CD14-positive monocyte (primary cell): ENCODE measurements around the gene NXT1. TPM values are rescaled to one million over a fixed set of nuclear protein-coding genes. Genes with fewer than 3 reads are reported as not detected.

Experiments
- DNase-seq, 3 donors: peaks; one replicate each; pipeline ENCODE4 v3.0.0-alpha.2; 2011 to 2022
- H2AFZ ChIP-seq: 2 replicates; pipeline ENCODE4 v1.6.0; 2012; ENCODE audit warnings: mild to moderate bottlenecking, low read depth, low read length, inconsistent platforms; ENCODE audit not compliant: insufficient read depth, poor library complexity, severe bottlenecking
- H3K27ac ChIP-seq, 2 donors: 1 replicate in 1 of 2; 2 replicates in 1 of 2; pipeline ENCODE4 v1.5.1; 2012 to 2013; ENCODE audit warnings: low read length in 2 of 2, control low read depth in 1 of 2, inconsistent platforms in 1 of 2, low read depth in 1 of 2, mild to moderate bottlenecking in 1 of 2
- H3K27me3 ChIP-seq, 2 donors: one replicate each; pipeline versions ENCODE4 v1.6.0 to v1.6.1; 2011 to 2013; ENCODE audit warnings: low read length in 2 of 2; ENCODE audit not compliant: control insufficient read depth in 2 of 2, insufficient read depth in 2 of 2
- H3K36me3 ChIP-seq, 2 donors: replicated peaks in 1 of 2; 1 replicate in 1 of 2; 2 replicates in 1 of 2; pipeline versions ENCODE4 v1.5.1 to v1.6.1; 2012 to 2013; ENCODE audit warnings: low read length in 2 of 2, control low read depth in 1 of 2, inconsistent platforms in 1 of 2, mild to moderate bottlenecking in 1 of 2; ENCODE audit not compliant: insufficient read depth in 2 of 2, control insufficient read depth in 1 of 2
- H3K4me1 ChIP-seq, 2 donors: 1 replicate in 1 of 2; 2 replicates in 1 of 2; pipeline versions ENCODE4 v1.5.1 to v1.6.1; 2012 to 2013; ENCODE audit warnings: low read length in 2 of 2, control low read depth in 1 of 2, inconsistent platforms in 1 of 2, mild to moderate bottlenecking in 1 of 2, moderate library complexity in 1 of 2; ENCODE audit not compliant: insufficient read depth in 2 of 2, control insufficient read depth in 1 of 2
- H3K4me2 ChIP-seq: replicated peaks from 2 replicates; pipeline ENCODE3; 2012; ENCODE audit warnings: low read length, moderate library complexity, mild to moderate bottlenecking; ENCODE audit not compliant: poor library complexity, severe bottlenecking; ENCODE audit errors: extremely low read depth
- H3K4me3 ChIP-seq, 3 experiments: fragments of 200-600 bp in 1 of 3; sonication (generic) in 1 of 3; replicated peaks in 1 of 3; 1 replicate in 2 of 3; 2 replicates in 1 of 3; pipeline ENCODE4 v1.5.1; 2011 to 2013; ENCODE audit warnings: low read length in 3 of 3, mild to moderate bottlenecking in 3 of 3, control low read depth in 2 of 3, low read depth in 2 of 3, inconsistent platforms in 1 of 3, moderate library complexity in 1 of 3
- H3K79me2 ChIP-seq: 2 replicates; pipeline ENCODE4 v1.6.0; 2012; ENCODE audit warnings: mild to moderate bottlenecking, control low read depth, inconsistent platforms, low read length, moderate library complexity; ENCODE audit not compliant: insufficient read depth
- H3K9ac ChIP-seq: 2 replicates; pipeline ENCODE4 v1.6.0; 2017; ENCODE audit warnings: low read length, mild to moderate bottlenecking; ENCODE audit not compliant: insufficient read depth, poor library complexity, severe bottlenecking
- H3K9me3 ChIP-seq, 2 donors: replicated peaks in 1 of 2; 1 replicate in 1 of 2; 2 replicates in 1 of 2; pipeline versions ENCODE4 v1.5.1 to v1.6.1; 2012 to 2013; ENCODE audit warnings: low read length in 2 of 2, control low read depth in 1 of 2; ENCODE audit not compliant: control insufficient read depth in 1 of 2, insufficient read depth in 1 of 2
- H4K20me1 ChIP-seq: 2 replicates; pipeline ENCODE4 v1.6.0; 2012; ENCODE audit warnings: mild to moderate bottlenecking, low read length, control low read depth, moderate library complexity; ENCODE audit not compliant: insufficient read depth
- H3K27ac Mint-ChIP-seq, 7 donors: one replicate each; pipeline ENCODE4 v1.8.0; 2020; ENCODE audit warnings: mild to moderate bottlenecking in 7 of 7, mixed read lengths in 7 of 7, moderate library complexity in 6 of 7, inconsistent platforms in 2 of 7
- H3K27me3 Mint-ChIP-seq, 3 donors: one replicate each; pipeline ENCODE4 v1.8.0; 2021 to 2022; ENCODE audit warnings: low read depth in 3 of 3, mild to moderate bottlenecking in 3 of 3, mixed read lengths in 3 of 3, moderate library complexity in 3 of 3, inconsistent platforms in 1 of 3
- H3K36me3 Mint-ChIP-seq, 2 donors: one replicate each; pipeline ENCODE4 v1.8.0; 2020; ENCODE audit warnings: mixed read lengths in 2 of 2, inconsistent platforms in 1 of 2, mild to moderate bottlenecking in 1 of 2
- H3K4me1 Mint-ChIP-seq: one replicate; pipeline ENCODE4 v1.8.0; 2020; ENCODE audit warnings: mild to moderate bottlenecking, mixed read lengths
- H3K4me3 Mint-ChIP-seq, 2 donors: one replicate each; pipeline ENCODE4 v1.8.0; 2020; ENCODE audit warnings: mild to moderate bottlenecking in 2 of 2, mixed read lengths in 2 of 2, moderate library complexity in 1 of 2
- H3K9me3 Mint-ChIP-seq, 7 donors: one replicate each; pipeline ENCODE4 v1.8.0; 2020 to 2022; ENCODE audit warnings: mixed read lengths in 7 of 7, mild to moderate bottlenecking in 6 of 7, moderate library complexity in 6 of 7, inconsistent platforms in 2 of 7
- CTCF ChIP-seq: fragments of 200-600 bp; IDR thresholded peaks from one replicate; pipeline ENCODE4 v1.8.0; 2022; ENCODE audit warnings: antibody characterized with exemption, mild to moderate bottlenecking
- WGBS: methylation state at CpG from one replicate; pipeline ENCODE4 v1.1.5; 2013; ENCODE audit warnings: missing lambda C conversion rate; ENCODE audit not compliant: insufficient coverage; 5-methylcytosine and 5-hydroxymethylcytosine counted together
- intact Hi-C, 2 donors: fragments of 100-400 bp; cut with micrococcal nuclease; formaldehyde crosslinking; loops; one replicate each; pipeline versions ENCODE4 v1.15.0 to v1.15.1; 2023
- polyA plus RNA-seq, 3 donors: library from polyadenylated mRNA; depleted of rRNA in 1 of 3; unstranded in 2 of 3; stranded (reverse) in 1 of 3; fragments of 300-500 nt in 2 of 3; fragments of >200 nt in 1 of 3; fragmentation: Illumina TruSeq in 2 of 3; gene quantifications; 1 replicate in 2 of 3; 2 replicates in 1 of 3; pipeline ENCODE4 v1.2.3, GENCODE V29; 2012 to 2021

NXT1 gene
- polyA plus RNA-seq, 3 donors = 37.8 to 140 (median 39.4) TPM

- no peaks in the 10 kb centered on the region for H3K9me3 ChIP-seq
- Mint-ChIP-seq H3K4me3 (no peak overlapping the region), H3K36me3 (no peaks in the 10 kb centered on the region), H3K27ac (no peak overlapping the region), H3K9me3 (peaks cover 0 to 2% (median 0%) of the 10 kb centered on the region in 7 donors), H3K27me3 (peaks cover 0 to 3% (median 0%) of the 10 kb centered on the region in 3 donors), H3K4me1 (peaks cover 9% of the 10 kb centered on the region)
- H4K20me1 ChIP-seq = no peaks in the 10 kb centered on the region
- no peak overlapping the region for H3K4me2 ChIP-seq
- H3K79me2 ChIP-seq = no peaks in the 10 kb centered on the region
- no peak overlapping the region for H2AFZ ChIP-seq
- WGBS = 33% methylated on average over 2 of the region's 5 CpGs
- H3K27me3 ChIP-seq = no peaks in the 10 kb centered on the region
- no peak overlapping the region for H3K4me3 ChIP-seq
- peaks cover 4 to 5% of the 10 kb centered on the region in 2 donors for H3K4me1 ChIP-seq
- intact Hi-C loops = loop anchor here (5.0 to 10.0 kb wide), 6 partner anchors 60 to 1007 kb away; no protein-coding TSS in a partner anchor
- no peaks in the 10 kb centered on the region for H3K36me3 ChIP-seq
- DNase-seq = no peak
- no peak overlapping the region for H3K27ac ChIP-seq
- no peak overlapping the region for H3K9ac ChIP-seq
- TF ChIP-seq CTCF = no peak
Measured at GRCh38 chr20:23344336-23344735, 6.3 kb upstream of the NXT1 start.

GRCh38 chr20:23346002-23346401, 4.6 kb upstream of the NXT1 start:
- Mint-ChIP-seq H3K36me3 (no peaks in the 10 kb centered on the region), H3K4me3 (no peak overlapping the region), H3K9me3 (peaks cover 0 to 2% (median 0%) of the 10 kb centered on the region in 7 donors), H3K4me1 (peaks cover 12% of the 10 kb centered on the region), H3K27ac (no peak overlapping the region), H3K27me3 (peaks cover 0 to 2% (median 0%) of the 10 kb centered on the region in 3 donors)
- 93% methylated on average over 4 of the region's 4 CpGs for WGBS
- H3K9me3 ChIP-seq = no peaks in the 10 kb centered on the region
- intact Hi-C loops = loop anchor here in 1 of 2 donors (10.0 kb wide), 3 partner anchors 59 to 651 kb away; no protein-coding TSS in a partner anchor
- no peak overlapping the region for H3K4me3 ChIP-seq
- H3K4me2 ChIP-seq = no peak overlapping the region
- H3K4me1 ChIP-seq = peaks cover 10 to 14% of the 10 kb centered on the region in 2 donors
- H3K36me3 ChIP-seq = no peaks in the 10 kb centered on the region
- no peak overlapping the region for H3K9ac ChIP-seq
- peaks cover 6% of the 10 kb centered on the region for H3K79me2 ChIP-seq
- H3K27ac ChIP-seq = no peak overlapping the region
- TF ChIP-seq CTCF = no peak
- H3K27me3 ChIP-seq = no peaks in the 10 kb centered on the region
- no peak overlapping the region for H2AFZ ChIP-seq
- DNase-seq = no peak
- H4K20me1 ChIP-seq = no peaks in the 10 kb centered on the region
